OCI-LY1 (cell line): Measurements from ENCODE around the gene RYK.
A peak's percentile ranks its signal among the peaks of the same experiment; 100 is the strongest.

ENCODE experiments used
- H2AFZ ChIP-seq: fragments of 200-600 bp; sonication (generic), shearing (Covaris generic); 2 replicates; pipeline ENCODE4 v1.6.0; 2014; ENCODE audit warnings: antibody characterized with exemption, mild to moderate bottlenecking, low read length
- H3F3A ChIP-seq: fragments of 200-600 bp; sonication (generic), shearing (Covaris generic); 2 replicates; pipeline ENCODE4 v1.6.0; 2014; ENCODE audit warnings: mild to moderate bottlenecking, antibody characterized with exemption, low read length, moderate library complexity; ENCODE audit not compliant: insufficient read depth
- H3K27ac ChIP-seq: fragments of 200-600 bp; sonication (generic); 2 replicates; pipeline ENCODE4 v1.5.1; 2014; ENCODE audit warnings: low read length, mixed run types, mild to moderate bottlenecking, low read depth; ENCODE audit not compliant: poor library complexity, severe bottlenecking
- H3K27me3 ChIP-seq: fragments of 200-600 bp; sonication (generic); 2 replicates; pipeline ENCODE4 v1.6.0; 2014; ENCODE audit warnings: antibody characterized with exemption, mild to moderate bottlenecking, low read length, moderate library complexity; ENCODE audit not compliant: insufficient read depth
- H3K36me3 ChIP-seq: fragments of 200-600 bp; sonication (generic); 2 replicates; pipeline ENCODE4 v1.6.1; 2014; ENCODE audit warnings: mild to moderate bottlenecking, antibody characterized with exemption, low read length, moderate library complexity, mixed read lengths; ENCODE audit not compliant: insufficient read depth
- H3K4me1 ChIP-seq: fragments of 200-600 bp; sonication (generic); 2 replicates; pipeline ENCODE4 v1.5.1; 2014; ENCODE audit warnings: mild to moderate bottlenecking, low read length, moderate library complexity; ENCODE audit not compliant: insufficient read depth, severe bottlenecking
- H3K4me2 ChIP-seq: fragments of 200-600 bp; sonication (generic), shearing (Covaris generic); 2 replicates; pipeline ENCODE4 v1.6.1; 2014; ENCODE audit warnings: low read length
- H3K4me3 ChIP-seq: fragments of 200-600 bp; sonication (generic); 2 replicates; pipeline ENCODE4 v1.5.1; 2014; ENCODE audit warnings: low read length, low read depth, mild to moderate bottlenecking, mixed read lengths; ENCODE audit not compliant: poor library complexity, severe bottlenecking
- H3K79me2 ChIP-seq: fragments of 200-600 bp; shearing (Covaris generic); 2 replicates; pipeline ENCODE4 v1.6.1; 2016; ENCODE audit warnings: mixed run types, low read length, mixed read lengths; ENCODE audit not compliant: insufficient read depth
- H3K9ac ChIP-seq: fragments of 200-600 bp; sonication (generic), shearing (Covaris generic); 2 replicates; pipeline ENCODE4 v1.6.1; 2014; ENCODE audit warnings: mild to moderate bottlenecking, low read length, mixed read lengths
- H3K9me2 ChIP-seq: fragments of 200-600 bp; sonication (generic), shearing (Covaris generic); 2 replicates; pipeline ENCODE4 v1.6.1; 2014; ENCODE audit warnings: low read depth, mild to moderate bottlenecking, low read length, mixed read lengths
- H3K9me3 ChIP-seq: fragments of 200-600 bp; shearing (Covaris generic); 2 replicates; pipeline ENCODE4 v1.6.1; 2014; ENCODE audit warnings: low read length, mixed read lengths
- H4K20me1 ChIP-seq: fragments of 200-600 bp; sonication (generic), shearing (Covaris generic); 2 replicates; pipeline ENCODE4 v1.6.0; 2016; ENCODE audit warnings: mild to moderate bottlenecking, low read length; ENCODE audit not compliant: insufficient read depth
- CTCF ChIP-seq: fragments of 200-600 bp; sonication (generic), shearing (Covaris generic); IDR thresholded peaks from 2 replicates; pipeline ENCODE4 v1.5.1; 2017; ENCODE audit warnings: mild to moderate bottlenecking, antibody characterized with exemption, low read length, moderate library complexity, mixed read lengths
- EZH2 ChIP-seq: fragments of 200-600 bp; sonication (generic), shearing (Covaris generic); IDR thresholded peaks from 2 replicates; pipeline ENCODE4 v1.8.0; 2017; ENCODE audit warnings: borderline replicate concordance, mixed run types, mild to moderate bottlenecking, antibody characterized with exemption, low read length, moderate library complexity, mixed read lengths

Gene RYK

GRCh38 chr3:134216191-134216764 lies 34.4 kb downstream of the RYK start:
- no peaks in the 10 kb centered on the region for H3K9me2 ChIP-seq
- H3K4me1 ChIP-seq, result no peaks in the 10 kb centered on the region
- TF ChIP-seq EZH2 (no peak), CTCF (no peak)
- no peaks in the 10 kb centered on the region for H3K79me2 ChIP-seq
- H3K27ac ChIP-seq, result no peak overlapping the region
- H3K4me2 ChIP-seq, result no peak overlapping the region
- H3K9ac ChIP-seq, result no peak overlapping the region
- no peaks in the 10 kb centered on the region for H3K9me3 ChIP-seq
- no peaks in the 10 kb centered on the region for H4K20me1 ChIP-seq
- H3F3A ChIP-seq, result no peaks in the 10 kb centered on the region
- H3K36me3 ChIP-seq, result no peaks in the 10 kb centered on the region
- no peak overlapping the region for H3K4me3 ChIP-seq
- no peak overlapping the region for H2AFZ ChIP-seq
- no peaks in the 10 kb centered on the region for H3K27me3 ChIP-seq

GRCh38 chr3:134214239-134214638 lies 36.4 kb downstream of the RYK start:
- Histone ChIP-seq H4K20me1 (no peaks in the 10 kb centered on the region), H3K9me2 (no peaks in the 10 kb centered on the region), H2AFZ (no peak overlapping the region), H3K9me3 (no peaks in the 10 kb centered on the region), H3K79me2 (no peaks in the 10 kb centered on the region), H3K27me3 (no peaks in the 10 kb centered on the region), H3F3A (no peaks in the 10 kb centered on the region), H3K36me3 (no peaks in the 10 kb centered on the region), H3K9ac (no peak overlapping the region), H3K4me1 (no peaks in the 10 kb centered on the region), H3K27ac (no peak overlapping the region), H3K4me2 (no peak overlapping the region), H3K4me3 (no peak overlapping the region)
- no peak for TF ChIP-seq CTCF
- no peak for TF ChIP-seq EZH2

- Histone ChIP-seq H3K9me2 (no peaks in the 10 kb centered on the region), H3K9me3 (no peaks in the 10 kb centered on the region), H3F3A (no peaks in the 10 kb centered on the region), H3K36me3 (no peaks in the 10 kb centered on the region), H3K4me2 (no peak overlapping the region), H2AFZ (no peak overlapping the region), H3K9ac (no peak overlapping the region), H3K27ac (no peak overlapping the region), H3K4me1 (no peaks in the 10 kb centered on the region), H3K79me2 (no peaks in the 10 kb centered on the region), H3K27me3 (no peaks in the 10 kb centered on the region), H4K20me1 (no peaks in the 10 kb centered on the region), H3K4me3 (no peak overlapping the region)
- no peak for TF ChIP-seq EZH2
- TF ChIP-seq CTCF, result peak; percentile 96
Measured at GRCh38 chr3:134212967-134213665, 37.5 kb downstream of the RYK start.
